22Rv1 (cell line): ENCODE data around the gene DNM3.

ENCODE experiments used
- H3K27ac ChIP-seq: fragments of 450-650 bp; 2 replicates; pipeline ENCODE4 v1.5.1; 2017
- CTCF ChIP-seq: fragments of 450-650 bp; IDR thresholded peaks from 2 replicates; pipeline ENCODE4 v1.5.1; 2017; ENCODE audit warnings: mild to moderate bottlenecking
- ZFX ChIP-seq: fragments of 450-650 bp; IDR thresholded peaks from 2 replicates; pipeline ENCODE4 v1.6.1; 2017; ENCODE audit warnings: antibody characterized with exemption, borderline replicate concordance

DNM3 gene

DNA sequence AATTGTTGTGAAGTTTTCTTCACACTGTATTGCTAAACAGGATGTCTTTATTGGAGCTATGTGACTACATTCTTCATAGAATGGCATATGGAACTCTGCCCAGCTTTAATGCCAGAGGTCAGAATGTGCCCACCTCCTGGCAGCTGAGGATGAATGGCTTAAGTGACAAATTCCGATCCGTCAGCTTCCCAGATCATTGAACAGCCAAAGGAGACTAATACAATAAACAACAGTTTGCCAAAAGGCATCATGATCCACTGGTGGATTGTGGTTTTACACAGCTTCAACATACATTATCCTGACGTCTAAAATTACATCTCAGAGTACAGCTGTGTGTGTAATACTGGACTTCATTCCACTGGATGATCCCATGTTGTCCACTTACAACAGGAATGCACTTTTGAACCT is 510.5 kb downstream of the DNM3 start:
- H3K27ac ChIP-seq, result no peak overlapping the region
- no peak for TF ChIP-seq ZFX
- no peak for TF ChIP-seq CTCF

DNA sequence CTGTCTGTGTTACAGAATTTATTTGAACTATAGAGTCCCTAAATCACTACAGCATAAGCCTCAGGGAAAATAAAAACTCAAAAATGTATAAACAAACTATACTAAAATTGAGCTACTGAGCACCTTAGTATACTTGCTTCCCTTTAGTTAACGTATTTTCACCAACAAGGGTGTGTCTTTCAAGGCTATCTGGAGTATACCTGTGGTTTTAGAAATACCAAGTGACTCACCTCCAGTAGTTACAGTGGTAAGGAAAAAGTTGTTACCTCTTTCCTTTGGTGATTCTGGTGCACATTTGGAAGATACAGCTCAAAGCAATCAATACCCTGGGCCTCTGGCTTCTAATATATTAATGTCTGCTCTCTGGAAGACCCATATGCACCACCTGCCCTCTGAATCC is 511.1 kb downstream of the DNM3 start:
- no peak overlapping the region for H3K27ac ChIP-seq
- TF ChIP-seq ZFX (no peak), CTCF (no peak)

DNA sequence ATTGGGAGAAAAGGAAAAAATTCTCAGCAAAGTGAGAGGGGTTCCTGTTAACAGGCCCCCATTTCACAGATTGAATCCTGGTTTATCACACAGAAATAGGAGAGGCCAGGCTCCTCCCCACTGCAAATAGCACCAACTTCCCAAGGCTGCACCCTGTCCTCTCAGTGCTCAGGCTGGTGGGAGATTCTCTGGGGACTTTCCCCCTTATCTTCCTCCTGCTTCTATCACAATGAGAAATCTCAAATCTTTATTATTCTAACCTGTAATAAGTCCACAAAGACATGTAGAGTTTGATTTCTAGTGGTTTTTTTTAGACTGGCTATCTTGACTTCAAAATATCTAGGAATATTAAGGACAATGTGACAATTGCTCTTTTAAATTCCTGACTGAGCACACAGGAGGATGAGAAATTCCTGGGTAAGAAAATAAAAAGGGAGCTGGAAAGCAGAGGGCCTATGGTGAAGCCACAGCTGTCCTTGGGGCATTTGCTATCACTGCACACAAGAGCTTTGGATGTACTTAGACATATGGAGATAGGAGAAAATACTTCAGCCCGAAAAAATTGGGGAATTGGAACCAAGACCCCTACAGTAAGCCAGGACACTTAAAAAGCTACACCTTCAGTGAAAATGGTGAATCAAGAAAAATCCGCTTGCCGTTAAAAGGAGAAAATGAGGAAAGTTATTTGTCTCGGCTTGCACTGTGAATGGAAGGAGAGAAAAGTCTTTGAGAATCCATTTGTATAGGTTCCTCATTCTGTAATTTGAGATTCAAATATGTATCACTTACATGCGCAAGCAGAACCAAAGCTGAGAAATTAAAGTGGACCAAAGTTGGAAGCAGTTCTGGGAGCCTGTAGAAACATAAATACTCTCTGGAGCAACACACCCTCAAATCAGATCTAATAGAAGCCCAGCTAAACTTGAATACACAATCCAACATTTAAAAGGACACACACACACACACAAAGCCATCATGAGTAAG is 513.3 kb downstream of the DNM3 start:
- no peak overlapping the region for H3K27ac ChIP-seq
- TF ChIP-seq CTCF (no peak), ZFX (no peak)

GRCh38 chr1:172356620-172357019 is 515.3 kb downstream of the DNM3 start:
- H3K27ac ChIP-seq, result no peak overlapping the region
- TF ChIP-seq CTCF, result no peak
- no peak for TF ChIP-seq ZFX

DNA sequence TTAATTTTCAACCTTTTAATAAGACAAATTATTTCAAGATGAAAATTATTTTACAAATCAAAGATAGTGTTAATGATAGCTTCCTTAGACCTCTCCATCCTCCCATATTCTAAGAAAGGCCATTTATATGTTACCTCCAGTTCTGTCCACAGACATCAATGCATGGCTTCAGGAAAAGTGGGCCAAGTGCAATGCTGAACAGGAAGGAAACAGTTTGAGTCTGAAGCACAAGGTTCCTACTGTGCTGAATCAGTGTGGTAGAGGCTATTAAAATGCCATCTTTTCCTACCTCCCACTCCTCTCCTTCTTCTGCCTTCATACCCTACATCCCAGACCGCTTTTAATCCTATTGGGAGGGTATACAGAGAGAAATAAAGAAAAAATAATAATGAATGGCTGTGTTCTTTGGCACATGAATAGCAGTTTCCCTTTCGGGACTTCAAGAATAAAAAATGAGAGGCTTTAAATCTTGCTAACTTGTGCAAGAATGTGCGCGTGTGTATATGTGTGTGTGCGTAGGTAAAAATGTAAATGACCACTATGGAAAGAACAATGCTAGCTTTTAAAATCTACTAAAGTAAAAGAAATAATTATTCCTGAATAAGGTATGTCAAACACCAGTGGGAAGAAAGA is 516.6 kb downstream of the DNM3 start:
- H3K27ac ChIP-seq, result peak overlapping the region; percentile 57
- no peak for TF ChIP-seq ZFX
- TF ChIP-seq CTCF, result no peak

GRCh38 chr1:172359491-172359999 is 518.2 kb downstream of the DNM3 start:
- TF ChIP-seq ZFX, result no peak
- TF ChIP-seq CTCF, result no peak
- H3K27ac ChIP-seq, result peak overlapping the region; percentile 57

DNA sequence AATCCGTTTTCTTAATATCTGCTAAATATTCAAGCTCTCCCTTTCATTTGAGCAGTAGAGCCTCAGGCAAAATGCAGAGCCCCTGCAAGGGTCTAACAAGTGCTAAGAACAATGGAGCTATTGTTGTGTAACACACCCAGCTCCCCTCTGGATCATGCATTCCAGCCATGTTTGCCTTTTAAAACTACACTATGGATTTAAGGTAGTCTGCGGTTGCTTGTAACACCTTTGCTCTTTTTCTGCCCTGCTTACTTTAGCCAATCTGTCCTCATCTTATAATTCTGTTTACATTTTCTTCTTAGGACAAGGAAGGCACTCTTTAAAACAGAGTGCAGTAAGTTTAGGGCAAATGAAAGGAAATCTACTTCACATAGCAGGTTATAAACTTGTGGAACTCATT is 519.2 kb downstream of the DNM3 start:
- peak overlapping the region; percentile 57 for H3K27ac ChIP-seq
- TF ChIP-seq ZFX (no peak), CTCF (no peak)
